ENCODE data around the gene FOXF1. TPM values are rescaled to one million over a fixed set of nuclear protein-coding genes. Genes with fewer than 3 reads are reported as not detected.

FOXF1 gene
- total RNA-seq, 4 donors from 2014 or later: 10.8 to 44.1 (median 23.4) TPM

- peak overlapping the region; percentile 94 to 99 (median 96) for H3K27ac ChIP-seq
- intact Hi-C loops (cut with DNase I; ENCODE audit: low total_unique reads) (loop anchor here (2.0 to 5.0 kb wide), 4 partner anchors 174 to 359 kb away; no protein-coding TSS in a partner anchor), in situ Hi-C loops (cut with MboI; ENCODE audit: low pct_ligation_motif_present in 1 of 4, low pct_unique_long_range_greater_than_20kb in 1 of 4, low sequenced_read_pairs in 3 of 4) (loop anchor here (10.0 to 25.0 kb wide), 5 partner anchors 179 to 704 kb away; no protein-coding TSS in a partner anchor)
- TF ChIP-seq, protein P1, sequence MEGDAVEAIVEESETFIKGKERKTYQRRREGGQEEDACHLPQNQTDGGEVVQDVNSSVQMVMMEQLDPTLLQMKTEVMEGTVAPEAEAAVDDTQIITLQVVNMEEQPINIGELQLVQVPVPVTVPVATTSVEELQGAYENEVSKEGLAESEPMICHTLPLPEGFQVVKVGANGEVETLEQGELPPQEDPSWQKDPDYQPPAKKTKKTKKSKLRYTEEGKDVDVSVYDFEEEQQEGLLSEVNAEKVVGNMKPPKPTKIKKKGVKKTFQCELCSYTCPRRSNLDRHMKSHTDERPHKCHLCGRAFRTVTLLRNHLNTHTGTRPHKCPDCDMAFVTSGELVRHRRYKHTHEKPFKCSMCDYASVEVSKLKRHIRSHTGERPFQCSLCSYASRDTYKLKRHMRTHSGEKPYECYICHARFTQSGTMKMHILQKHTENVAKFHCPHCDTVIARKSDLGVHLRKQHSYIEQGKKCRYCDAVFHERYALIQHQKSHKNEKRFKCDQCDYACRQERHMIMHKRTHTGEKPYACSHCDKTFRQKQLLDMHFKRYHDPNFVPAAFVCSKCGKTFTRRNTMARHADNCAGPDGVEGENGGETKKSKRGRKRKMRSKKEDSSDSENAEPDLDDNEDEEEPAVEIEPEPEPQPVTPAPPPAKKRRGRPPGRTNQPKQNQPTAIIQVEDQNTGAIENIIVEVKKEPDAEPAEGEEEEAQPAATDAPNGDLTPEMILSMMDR (IDR thresholded peaks at IDR 0.05): no peak
- TF ChIP-seq POLR2AphosphoS5 (IDR thresholded peaks at IDR 0.05): peak in 1 of 3 donors; percentile 15
- WGBS, 2 donors (ENCODE audit: low coverage in 1 of 2): 10 to 28% methylated on average over 2 to 10 of the region's 29 CpGs
- H3K4me1 ChIP-seq: peaks cover 6 to 22% (median 9%) of the 10 kb centered on the region in 4 donors
- H3K36me3 ChIP-seq: no peaks in the 10 kb centered on the region
- H3K4me3 ChIP-seq: peak overlapping the region; percentile 28 to 69 (median 56)
- no peaks in the 10 kb centered on the region for H3K9me3 ChIP-seq
- no peak for DNase-seq
- H3K27me3 ChIP-seq: peaks cover 68% of the 10 kb centered on the region
These were observed 6.3 kb downstream of the FOXF1 start for GRCh38 chr16:86516623-86517003.

DNA sequence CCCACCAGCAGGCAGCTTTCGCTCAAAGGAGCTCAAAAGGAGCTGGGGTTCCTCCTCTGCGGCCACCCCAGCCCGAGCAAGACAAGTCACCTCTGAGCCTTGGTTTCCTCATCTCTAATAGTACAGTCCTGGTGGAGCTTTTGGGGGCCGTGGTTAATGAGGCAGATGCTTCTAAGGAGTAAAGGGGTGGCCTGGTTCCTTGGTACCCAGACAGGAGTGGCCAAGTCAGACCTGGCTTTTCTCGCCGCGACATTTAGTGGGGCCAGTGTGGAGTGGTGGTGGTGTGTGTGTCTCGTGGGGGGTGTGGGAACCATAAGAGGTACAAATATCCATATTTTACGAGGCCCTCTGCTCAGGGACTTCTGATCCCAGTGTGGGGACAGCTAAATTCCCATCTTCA lies 6.7 kb downstream of the FOXF1 start:
- intact Hi-C loops (cut with DNase I; ENCODE audit: low total_unique reads) (loop anchor here (2.0 to 5.0 kb wide), 4 partner anchors 175 to 360 kb away; no protein-coding TSS in a partner anchor), in situ Hi-C loops (cut with MboI; ENCODE audit: low pct_ligation_motif_present in 1 of 4, low pct_unique_long_range_greater_than_20kb in 1 of 4, low sequenced_read_pairs in 3 of 4) (loop anchor here (10.0 to 25.0 kb wide), 5 partner anchors 180 to 705 kb away; no protein-coding TSS in a partner anchor)
- no peaks in the 10 kb centered on the region for H3K36me3 ChIP-seq
- peaks cover 64% of the 10 kb centered on the region for H3K27me3 ChIP-seq
- H3K4me1 ChIP-seq: peaks cover 6 to 22% (median 9%) of the 10 kb centered on the region in 4 donors
- 32% methylated on average over 9 of the region's 9 CpGs; no CpG with 5 or more reads in 1 of the 2 donors for WGBS, 2 donors (ENCODE audit: low coverage in 1 of 2)
- peak overlapping the region in 3 of 4 donors; percentile 50 to 69 (median 61) for H3K4me3 ChIP-seq
- H3K9me3 ChIP-seq: no peaks in the 10 kb centered on the region
- TF ChIP-seq EP300 (IDR thresholded peaks at IDR 0.05; ENCODE audit: low read depth): no peak
- TF ChIP-seq, protein P1 (IDR thresholded peaks at IDR 0.05): no peak
- peak in 1 of 3 donors; percentile 5 for TF ChIP-seq POLR2AphosphoS5 (IDR thresholded peaks at IDR 0.05)
- H3K27ac ChIP-seq: peak overlapping the region; percentile 94 to 99 (median 96)
- no peak for DNase-seq

DNA sequence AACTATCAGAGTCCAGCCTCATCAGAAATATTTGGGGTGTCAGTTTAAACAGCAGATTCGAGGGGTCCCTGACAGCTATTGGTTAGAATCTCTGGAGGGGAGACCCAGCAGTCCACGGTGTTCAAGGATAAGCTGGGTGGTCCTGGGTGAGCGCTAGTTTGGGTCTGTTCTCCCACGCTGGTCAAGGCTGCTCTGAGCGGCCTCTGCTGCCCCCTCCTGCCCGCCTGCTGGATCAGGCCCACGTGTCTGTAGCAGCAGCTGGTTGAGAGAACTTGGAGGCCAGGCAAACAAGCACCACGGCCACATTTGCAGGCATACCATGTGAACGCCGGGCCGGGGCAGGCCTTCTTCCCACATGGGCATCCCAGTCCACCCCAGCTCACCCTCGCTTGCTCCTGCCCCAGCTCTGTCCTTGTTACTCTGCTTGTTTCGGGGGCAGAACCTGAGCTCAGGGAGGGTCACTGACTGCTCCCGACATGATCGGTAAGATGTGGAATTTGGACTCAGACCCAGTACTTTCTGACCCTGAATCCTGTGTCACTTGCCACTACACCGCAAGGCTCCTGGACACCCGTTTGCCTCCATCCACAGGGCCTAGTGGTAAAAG lies 7.4 kb downstream of the FOXF1 start:
- in situ Hi-C loops (cut with MboI; ENCODE audit: low pct_ligation_motif_present in 1 of 4, low pct_unique_long_range_greater_than_20kb in 1 of 4, low sequenced_read_pairs in 3 of 4) (loop anchor here (10.0 to 25.0 kb wide), 5 partner anchors 180 to 705 kb away; no protein-coding TSS in a partner anchor), intact Hi-C loops (cut with DNase I; ENCODE audit: low total_unique reads) (loop anchor here (2.0 to 5.0 kb wide), 5 partner anchors 175 to 439 kb away; no protein-coding TSS in a partner anchor)
- H3K27me3 ChIP-seq: peaks cover 56% of the 10 kb centered on the region
- peak; percentile 64 for DNase-seq
- H3K9me3 ChIP-seq: no peaks in the 10 kb centered on the region
- 23% methylated on average over 14 of the region's 17 CpGs; no CpG with 5 or more reads in 1 of the 2 donors for whole genome bisulfite sequencing, 2 donors (ENCODE audit: low coverage in 1 of 2)
- peak overlapping the region in 1 of 4 donors; percentile 69 for H3K4me3 ChIP-seq
- H3K4me1 ChIP-seq: peaks cover 6 to 22% (median 9%) of the 10 kb centered on the region in 4 donors
- no peaks in the 10 kb centered on the region for H3K36me3 ChIP-seq
- peak overlapping the region; percentile 94 to 99 (median 96) for H3K27ac ChIP-seq
- TF ChIP-seq, protein P1 (IDR thresholded peaks at IDR 0.05): peak; percentile 39 to 70 (median 60)
- TF ChIP-seq POLR2AphosphoS5 (IDR thresholded peaks at IDR 0.05): peak in 2 of 3 donors; percentile 8 to 66
- peak; percentile 18 for TF ChIP-seq POLR2A (IDR thresholded peaks at IDR 0.05)
- TF ChIP-seq EP300 (IDR thresholded peaks at IDR 0.05; ENCODE audit: low read depth): no peak

GRCh38 chr16:86519007-86519648 lies 8.8 kb downstream of the FOXF1 start:
- Histone ChIP-seq H3K4me3 (no peak overlapping the region), H3K36me3 (no peaks in the 10 kb centered on the region), H3K27ac (peak overlapping the region; percentile 94 to 99 (median 96)), H3K27me3 (peaks cover 43% of the 10 kb centered on the region), H3K9me3 (no peaks in the 10 kb centered on the region), H3K4me1 (peaks cover 6 to 22% (median 9%) of the 10 kb centered on the region in 4 donors)
- intact Hi-C loops (cut with DNase I; ENCODE audit: low total_unique reads): loop anchor here (2.0 to 5.0 kb wide), 4 partner anchors 177 to 440 kb away; no protein-coding TSS in a partner anchor
- in situ Hi-C loops (cut with MboI; ENCODE audit: low pct_ligation_motif_present in 1 of 4, low pct_unique_long_range_greater_than_20kb in 1 of 4, low sequenced_read_pairs in 3 of 4): loop anchor here (10.0 to 25.0 kb wide), 5 partner anchors 182 to 707 kb away; no protein-coding TSS in a partner anchor
- TF ChIP-seq EP300 (IDR thresholded peaks at IDR 0.05; ENCODE audit: low read depth) (no peak), POLR2AphosphoS5 (IDR thresholded peaks at IDR 0.05) (peak in 1 of 3 donors; percentile 64)
- 66 to 73% methylated on average over 8 to 16 of the region's 16 CpGs for WGBS, 2 donors (ENCODE audit: low coverage in 1 of 2)
- no peak for DNase-seq
